GM13976 (cell line): Measurements from ENCODE around the gene MAN1C1.

Source experiments
- DNase-seq: peaks from one replicate; pipeline ENCODE4 v3.0.0; 2012; ENCODE audit warnings: low spot score
- in situ Hi-C: fragments of 300-500 bp; cut with MboI; formaldehyde crosslinking; loops from one replicate; pipeline ENCODE4 v1.12.0; 2022; ENCODE audit warnings: low sequenced_read_pairs, mixed read lengths, inconsistent platforms; ENCODE audit not compliant: unreplicated experiment
- TF ChIP-seq, protein P1 (sequence below): IDR thresholded peaks from 2 replicates; pipeline ENCODE4 v1.5.1; 2012; ENCODE audit warnings: borderline replicate concordance, mild to moderate bottlenecking; ENCODE audit not compliant: insufficient read depth; ENCODE audit errors: extremely low read depth, missing control alignments, control extremely low read depth

MAN1C1 gene

DNA sequence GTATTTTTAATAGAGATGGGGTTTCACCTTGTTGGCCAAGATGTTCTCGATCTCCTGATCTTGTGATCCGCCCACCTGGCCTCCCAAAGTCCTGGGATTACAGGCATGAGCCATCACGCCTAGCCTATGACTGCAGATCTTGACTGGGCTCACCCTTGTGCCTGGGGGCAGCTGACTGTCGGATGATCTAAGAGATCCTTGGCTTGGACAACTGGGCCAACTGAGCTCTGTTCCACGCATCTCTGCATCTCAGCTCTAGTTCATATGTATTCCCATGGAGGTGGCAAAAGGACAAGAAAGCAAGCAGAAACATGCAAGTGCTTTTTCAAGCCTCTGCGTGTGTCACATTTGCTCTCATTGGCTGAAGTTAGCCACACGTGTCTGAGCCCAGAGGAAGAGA lies 107.6 kb downstream of the MAN1C1 start:
- DNase-seq, result no peak
- TF ChIP-seq, protein P1, sequence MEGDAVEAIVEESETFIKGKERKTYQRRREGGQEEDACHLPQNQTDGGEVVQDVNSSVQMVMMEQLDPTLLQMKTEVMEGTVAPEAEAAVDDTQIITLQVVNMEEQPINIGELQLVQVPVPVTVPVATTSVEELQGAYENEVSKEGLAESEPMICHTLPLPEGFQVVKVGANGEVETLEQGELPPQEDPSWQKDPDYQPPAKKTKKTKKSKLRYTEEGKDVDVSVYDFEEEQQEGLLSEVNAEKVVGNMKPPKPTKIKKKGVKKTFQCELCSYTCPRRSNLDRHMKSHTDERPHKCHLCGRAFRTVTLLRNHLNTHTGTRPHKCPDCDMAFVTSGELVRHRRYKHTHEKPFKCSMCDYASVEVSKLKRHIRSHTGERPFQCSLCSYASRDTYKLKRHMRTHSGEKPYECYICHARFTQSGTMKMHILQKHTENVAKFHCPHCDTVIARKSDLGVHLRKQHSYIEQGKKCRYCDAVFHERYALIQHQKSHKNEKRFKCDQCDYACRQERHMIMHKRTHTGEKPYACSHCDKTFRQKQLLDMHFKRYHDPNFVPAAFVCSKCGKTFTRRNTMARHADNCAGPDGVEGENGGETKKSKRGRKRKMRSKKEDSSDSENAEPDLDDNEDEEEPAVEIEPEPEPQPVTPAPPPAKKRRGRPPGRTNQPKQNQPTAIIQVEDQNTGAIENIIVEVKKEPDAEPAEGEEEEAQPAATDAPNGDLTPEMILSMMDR, result no peak
- in situ Hi-C loops, result no loop called here

DNA sequence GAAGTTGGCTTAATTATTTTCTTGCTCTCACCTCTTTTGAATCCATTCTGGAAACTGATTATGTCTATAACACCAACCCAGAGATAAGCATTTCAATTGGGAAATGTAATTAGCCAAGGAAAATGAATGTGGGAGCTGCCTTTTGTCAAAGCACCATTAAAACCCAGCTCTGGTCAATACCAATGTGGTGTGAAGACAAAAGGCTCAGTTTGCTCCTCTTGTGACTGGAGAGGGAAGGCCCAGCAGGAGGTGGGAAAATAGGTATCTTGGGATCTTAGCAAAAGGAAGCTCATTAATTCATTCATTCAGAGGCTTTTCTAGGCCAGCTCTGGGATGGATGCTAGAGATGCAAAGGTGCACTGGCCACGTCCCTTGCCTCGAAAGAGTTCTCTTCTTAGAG lies 108.4 kb downstream of the MAN1C1 start:
- no peak for DNase-seq

DNA sequence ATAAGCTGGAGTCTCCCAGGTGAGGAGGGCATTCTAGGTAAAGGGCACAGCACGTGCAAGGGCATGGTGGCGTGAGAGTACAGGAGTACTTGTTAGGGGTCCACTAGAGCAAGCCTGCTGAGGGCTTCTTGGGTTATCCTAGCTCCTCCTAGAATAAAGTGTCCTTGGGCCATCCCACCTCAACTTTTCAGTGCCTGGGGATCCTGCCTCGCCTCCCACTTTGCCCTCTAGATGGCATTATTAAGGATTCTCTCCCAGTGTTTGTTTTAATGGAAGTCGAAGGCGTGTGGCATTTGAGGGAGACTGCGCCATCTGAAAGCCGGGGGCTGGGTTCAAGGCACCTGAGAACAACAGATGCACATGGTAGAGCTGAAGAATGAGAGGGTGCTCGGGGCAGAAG lies 108.9 kb downstream of the MAN1C1 start:
- in situ Hi-C loops, result no loop called here
- TF ChIP-seq, protein P1, result no peak
- no peak for DNase-seq

More for the DNA sequence above, 108.4 kb downstream of the MAN1C1 start:
- in situ Hi-C loops, result no loop called here
- TF ChIP-seq, protein P1, result no peak

DNA sequence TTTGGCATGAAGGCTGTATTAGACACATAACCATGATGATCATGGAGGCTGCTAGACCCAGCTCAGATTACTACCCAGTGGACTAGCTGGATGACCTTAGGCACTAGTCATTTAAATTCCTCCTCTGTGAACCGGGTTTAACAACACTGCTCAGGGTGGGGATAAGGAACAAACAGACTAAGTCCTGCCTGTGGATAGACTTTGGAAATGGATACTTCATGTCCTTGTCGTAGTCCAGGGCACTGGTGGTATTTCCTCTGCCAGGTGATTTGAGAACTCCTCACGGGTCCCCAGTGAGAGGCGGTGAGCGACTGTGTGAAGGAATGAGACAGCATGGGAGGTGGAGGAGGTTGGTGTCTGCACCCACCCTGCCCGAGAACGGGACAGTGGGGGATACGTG lies 110.5 kb downstream of the MAN1C1 start:
- DNase-seq, result no peak
- TF ChIP-seq, protein P1, result no peak
- in situ Hi-C loops, result no loop called here

DNA sequence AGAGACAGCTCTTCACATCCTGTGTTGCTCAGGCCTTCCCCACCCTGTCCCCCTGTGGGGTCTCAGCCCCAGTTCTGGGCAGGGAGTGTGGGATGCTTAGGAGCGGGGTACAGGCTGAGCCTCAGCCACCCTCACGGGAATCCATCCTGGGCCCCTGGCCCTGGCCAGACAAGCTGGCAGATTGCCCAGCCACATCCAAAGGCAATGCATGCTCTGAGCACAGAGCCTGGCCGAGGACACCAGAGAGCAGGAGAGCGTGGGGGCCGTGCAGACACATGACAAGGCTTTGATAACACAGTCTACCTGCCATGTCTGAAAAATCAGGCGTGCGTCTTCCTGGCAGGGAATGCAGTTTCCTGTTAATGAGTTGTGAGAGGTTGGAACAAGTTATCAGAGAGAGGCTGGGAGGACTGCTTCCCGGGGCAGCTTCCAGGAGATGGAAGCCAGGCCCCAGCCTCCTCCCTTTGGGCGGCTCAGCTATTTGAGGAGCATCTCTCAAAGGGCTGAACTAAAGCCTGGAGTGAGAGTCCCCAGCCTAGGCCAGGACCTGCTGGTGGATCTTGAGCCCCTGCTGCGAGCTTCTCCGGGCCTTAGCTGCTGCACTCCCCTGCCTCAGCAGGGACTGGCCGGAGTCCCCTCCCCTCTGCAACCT lies 111.2 kb downstream of the MAN1C1 start:
- TF ChIP-seq, protein P1, result no peak
- DNase-seq, result no peak
- in situ Hi-C loops, result no loop called here

DNA sequence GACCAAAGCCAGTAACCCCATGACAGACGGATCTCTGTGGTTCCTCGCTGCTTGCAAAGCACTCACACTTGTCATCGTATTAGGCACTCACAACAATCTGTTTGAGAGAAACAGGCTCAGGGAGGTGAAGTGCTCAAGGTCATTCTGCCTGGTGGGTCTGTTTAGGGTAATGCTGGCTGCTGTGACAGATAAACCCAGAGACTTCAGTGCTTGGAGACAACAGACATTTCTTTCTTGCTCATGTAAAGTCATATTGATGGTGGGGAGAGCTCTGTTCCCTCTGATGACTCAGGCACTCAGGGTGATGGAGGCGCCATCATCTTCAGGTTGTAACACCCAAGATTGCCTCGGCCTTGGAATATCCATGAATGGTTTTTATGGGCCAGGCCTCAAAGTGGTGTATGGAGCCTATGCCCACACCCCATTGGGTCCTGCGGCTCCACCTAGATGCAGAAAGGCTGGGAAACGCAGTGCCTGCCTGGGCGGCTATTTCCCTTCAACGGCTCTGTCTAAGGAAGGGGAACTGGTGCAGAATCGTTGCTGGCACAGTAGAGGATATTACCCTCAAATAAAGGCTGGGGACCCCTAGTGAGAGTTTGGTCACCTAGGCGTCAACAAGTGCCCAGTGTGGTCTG lies 111.8 kb downstream of the MAN1C1 start:
- in situ Hi-C loops, result no loop called here
- no peak for DNase-seq
- TF ChIP-seq, protein P1, result no peak
